IPS DF 4.7 (cell line): ENCODE results near the gene CDK19.
"Not testable (repeated sequence)": the region's sequence is repeated elsewhere in the genome, so short reads cannot be mapped to it uniquely, and the experiment has no call there.

Experiments used
- DNase-seq: peaks from one replicate; pipeline ENCODE4 v3.0.0-alpha.2; 2013; ENCODE audit warnings: low spot score; ENCODE audit errors: extremely low read depth

Gene CDK19

GRCh38 chr6:110813338-110814101, 1.7 kb downstream of the CDK19 start:
- no peak for DNase-seq

GRCh38 chr6:110812719-110813118, 2.5 kb downstream of the CDK19 start:
- no peak for DNase-seq

GRCh38 chr6:110810896-110811586, 4.2 kb downstream of the CDK19 start:
- no peak for DNase-seq

GRCh38 chr6:110809792-110810191, 5.5 kb downstream of the CDK19 start:
- no peak for DNase-seq

GRCh38 chr6:110802175-110802574, 13.1 kb downstream of the CDK19 start:
- DNase-seq, result not testable (repeated sequence)

- no peak for DNase-seq
Measured at GRCh38 chr6:110800839-110801196, 14.5 kb downstream of the CDK19 start.

GRCh38 chr6:110800196-110800838, 15.0 kb downstream of the CDK19 start:
- no peak for DNase-seq

- DNase-seq, result no peak
Measured at GRCh38 chr6:110799655-110800054, 15.6 kb downstream of the CDK19 start.

- DNase-seq, result no peak
Measured at GRCh38 chr6:110799189-110799588, 16.1 kb downstream of the CDK19 start.

GRCh38 chr6:110795271-110795670, 20.0 kb downstream of the CDK19 start:
- no peak for DNase-seq

- DNase-seq, result no peak
Measured at GRCh38 chr6:110786696-110787095, 28.6 kb downstream of the CDK19 start.

- DNase-seq, result no peak
Measured at GRCh38 chr6:110786271-110786670, 29.0 kb downstream of the CDK19 start.

GRCh38 chr6:110784610-110784979, 30.7 kb downstream of the CDK19 start:
- DNase-seq, result no peak

- DNase-seq, result no peak
Measured at GRCh38 chr6:110781522-110782214, 33.6 kb downstream of the CDK19 start.

GRCh38 chr6:110778333-110778732, 36.9 kb downstream of the CDK19 start:
- DNase-seq, result no peak

- DNase-seq, result no peak
Measured at GRCh38 chr6:110777636-110778035, 37.6 kb downstream of the CDK19 start.

GRCh38 chr6:110776413-110776812, 38.9 kb downstream of the CDK19 start:
- DNase-seq, result no peak

- no peak for DNase-seq
Measured at GRCh38 chr6:110769923-110770322, 45.3 kb downstream of the CDK19 start.

- DNase-seq, result no peak
Measured at GRCh38 chr6:110768057-110768456, 47.2 kb downstream of the CDK19 start.

GRCh38 chr6:110761371-110761770, 53.9 kb downstream of the CDK19 start:
- no peak for DNase-seq

GRCh38 chr6:110760589-110760988, 54.7 kb downstream of the CDK19 start:
- no peak for DNase-seq

GRCh38 chr6:110760098-110760497, 55.2 kb downstream of the CDK19 start:
- DNase-seq, result not testable (repeated sequence)
